Spleen (tissue), 7 donors: ENCODE results near the gene ABCC1.

ENCODE experiments used
- CTCF ChIP-seq, 11 experiments: fragments of 200-600 bp in 7 of 11; fragments of 450-650 bp in 4 of 11; sonication (generic) in 4 of 11; IDR thresholded peaks in 8 of 11; conservative IDR thresholded peaks in 3 of 11; 1 replicate in 7 of 11; 2 replicates in 4 of 11; pipeline versions ENCODE4 v1.4.0 to v1.8.0; 2016 to 2021; ENCODE audit warnings: antibody characterized with exemption in 11 of 11, inconsistent platforms in 4 of 11, mild to moderate bottlenecking in 1 of 11
- POLR2A ChIP-seq, 3 donors: fragments of 450-650 bp; IDR thresholded peaks; one replicate each; pipeline ENCODE4 v1.5.1; 2017; ENCODE audit warnings: antibody characterized with exemption in 3 of 3, mild to moderate bottlenecking in 1 of 3
- POLR2AphosphoS5 ChIP-seq, 3 donors: sonication (generic); formaldehyde crosslinking; IDR thresholded peaks; one replicate each; pipeline ENCODE4 v1.5.1; 2017; ENCODE audit warnings: antibody characterized with exemption in 3 of 3
- donor health status: DM: no; HTN: no; CAD: no; lungs with moderate emphysema.
- donor health status: DM: no; HTN: no; CAD: no.
- donor health status: DM: no; HTN: no; CAD: no.

- no peak for TF ChIP-seq CTCF (IDR thresholded peaks at IDR 0.05 in 8 of 11, conservative IDR thresholded peaks at IDR 0.05 in 3 of 11)
- TF ChIP-seq POLR2AphosphoS5 (IDR thresholded peaks at IDR 0.05): no peak
- TF ChIP-seq POLR2A (IDR thresholded peaks at IDR 0.05): no peak
These were observed 127.0 kb downstream of the ABCC1 start for GRCh38 chr16:16076423-16076813.
